SK-N-SH (cell line): ENCODE results near the gene TSGA10IP. TPM values are rescaled to one million over a fixed set of nuclear protein-coding genes. Genes with fewer than 3 reads are reported as not detected.

Experiments used
- CTCF ChIA-PET: fragments of 300-600, 350-600 bp; formaldehyde crosslinking; extraction: SDS; loops from one replicate; lab custom pipeline; 2021; lab: Yijun Ruan, JAX
- POLR2A ChIA-PET: fragments of 350-600 bp; sonication (Branson Sonifier 250); formaldehyde crosslinking; extraction: SDS; loops from one replicate; lab custom pipeline; 2020; ENCODE audit warnings: antibody characterized with exemption, inconsistent platforms; lab: Yijun Ruan, JAX
- DNase-seq: peaks from one replicate; pipeline ENCODE4 v3.0.0; 2012
- H2AFZ ChIP-seq: fragments of 200-600 bp; sonication (generic); 2 replicates; pipeline ENCODE4 v1.8.1; 2016; ENCODE audit warnings: antibody characterized with exemption, mild to moderate bottlenecking, low read depth
- H3F3A ChIP-seq: fragments of 200-600 bp; sonication (generic); replicated peaks from 2 replicates; pipeline ENCODE3; 2016; ENCODE audit warnings: antibody characterized with exemption, mild to moderate bottlenecking; ENCODE audit not compliant: insufficient read depth
- H3K27ac ChIP-seq, 2 experiments: fragments of 200-500 bp in 1 of 2; fragments of 200-600 bp in 1 of 2; sonication (Bioruptor generic) in 1 of 2; sonication (generic), shearing (Covaris generic) in 1 of 2; 2 replicates each; pipeline versions ENCODE4 v1.5.1 to v1.6.1; 2014 to 2016; ENCODE audit warnings: low read depth in 2 of 2, inconsistent platforms in 1 of 2, low read length in 1 of 2, mild to moderate bottlenecking in 1 of 2, mixed read lengths in 1 of 2
- H3K27me3 ChIP-seq: fragments of 200-600 bp; sonication (generic), shearing (Covaris generic); 2 replicates; pipeline ENCODE4 v1.6.1; 2016; ENCODE audit warnings: mixed run types; ENCODE audit not compliant: insufficient read depth
- H3K36me3 ChIP-seq, 2 experiments: fragments of 200-500 bp in 1 of 2; fragments of 200-600 bp in 1 of 2; sonication (Bioruptor generic) in 1 of 2; sonication (generic) in 1 of 2; replicated peaks in 1 of 2; 2 replicates each; pipeline versions ENCODE3 to v1.5.1; 2014 to 2016; ENCODE audit warnings: low read length in 1 of 2, mild to moderate bottlenecking in 1 of 2; ENCODE audit not compliant: insufficient read depth in 2 of 2, control insufficient read depth in 1 of 2
- H3K4me1 ChIP-seq, 2 experiments: fragments of 200-500 bp in 1 of 2; fragments of 200-600 bp in 1 of 2; sonication (Bioruptor generic) in 1 of 2; sonication (generic), shearing (Covaris generic) in 1 of 2; 2 replicates each; pipeline versions ENCODE4 v1.5.1 to v1.6.1; 2014 to 2016; ENCODE audit warnings: low read depth in 1 of 2, low read length in 1 of 2, mixed run types in 1 of 2; ENCODE audit not compliant: insufficient read depth in 2 of 2, control insufficient read depth in 1 of 2
- H3K4me2 ChIP-seq: fragments of 200-600 bp; sonication (generic), shearing (Covaris generic); 2 replicates; pipeline ENCODE4 v1.6.1; 2017; ENCODE audit warnings: mixed run types
- H3K4me3 ChIP-seq, 2 experiments: fragments of 200-500 bp in 1 of 2; fragments of 200-600 bp in 1 of 2; sonication (Bioruptor generic) in 1 of 2; sonication (generic), shearing (Covaris generic) in 1 of 2; 2 replicates each; pipeline versions ENCODE4 v1.5.1 to v1.8.1; 2014 to 2016; ENCODE audit warnings: low read depth in 2 of 2, inconsistent platforms in 1 of 2, low read length in 1 of 2, mild to moderate bottlenecking in 1 of 2, mixed read lengths in 1 of 2, moderate library complexity in 1 of 2
- H3K79me2 ChIP-seq: fragments of 200-600 bp; sonication (generic); 2 replicates; pipeline ENCODE4 v1.8.1; 2017; ENCODE audit warnings: mild to moderate bottlenecking; ENCODE audit not compliant: insufficient read depth
- H3K9ac ChIP-seq: fragments of 200-600 bp; sonication (generic); 2 replicates; pipeline ENCODE4 v1.6.1; 2017; ENCODE audit warnings: mixed run types
- H3K9me2 ChIP-seq: fragments of 200-600 bp; sonication (generic); 2 replicates; pipeline ENCODE4 v1.6.1; 2017; ENCODE audit warnings: mixed run types
- H3K9me3 ChIP-seq: fragments of 200-600 bp; sonication (generic); 2 replicates; pipeline ENCODE4 v1.6.1; 2017; ENCODE audit warnings: mixed run types, mild to moderate bottlenecking, moderate library complexity
- H4K20me1 ChIP-seq: fragments of 200-600 bp; sonication (generic); 2 replicates; pipeline ENCODE4 v1.6.1; 2017; ENCODE audit warnings: mild to moderate bottlenecking, mixed run types; ENCODE audit not compliant: insufficient read depth
- ELF1 ChIP-seq: IDR thresholded peaks from 2 replicates; pipeline ENCODE4 v1.4.0; 2012
- GABPA ChIP-seq: IDR thresholded peaks from 2 replicates; pipeline ENCODE4 v1.4.0; 2012; ENCODE audit warnings: low read depth, mild to moderate bottlenecking
- GATA2 ChIP-seq: sonication (generic); formaldehyde crosslinking; IDR thresholded peaks from 2 replicates; pipeline ENCODE4 v1.5.0; 2020; ENCODE audit warnings: mild to moderate bottlenecking, missing genetic modification reagents
- JUND ChIP-seq: IDR thresholded peaks from 2 replicates; pipeline ENCODE4 v1.4.0; 2012
- MEF2A ChIP-seq: IDR thresholded peaks from 2 replicates; pipeline ENCODE4 v1.4.0; 2012; ENCODE audit warnings: low read depth, borderline replicate concordance
- MXI1 ChIP-seq: IDR thresholded peaks from 2 replicates; pipeline ENCODE4 v1.6.1; 2012; ENCODE audit warnings: mild to moderate bottlenecking, low read depth, low read length, improper control_type of control experiment
- NFIC ChIP-seq: IDR thresholded peaks from 2 replicates; pipeline ENCODE4 v1.4.0; 2012; ENCODE audit warnings: borderline replicate concordance
- NRF1 ChIP-seq: IDR thresholded peaks from 2 replicates; pipeline ENCODE4 v1.6.1; 2012; ENCODE audit warnings: low read depth, mild to moderate bottlenecking, low read length
- RCOR1 ChIP-seq: fragments of 150-350 bp; IDR thresholded peaks from 2 replicates; pipeline ENCODE4 v1.6.1; 2017; ENCODE audit warnings: antibody characterized with exemption, low read length
- RFX5 ChIP-seq: IDR thresholded peaks from 2 replicates; pipeline ENCODE4 v1.6.1; 2012; ENCODE audit warnings: mild to moderate bottlenecking, improper control_type of control experiment, low read length
- TCF12 ChIP-seq: IDR thresholded peaks from 2 replicates; pipeline ENCODE4 v1.4.0; 2012
- WGBS: methylation state at CpG from one replicate; pipeline ENCODE4 v1.1.6; 2017; ENCODE audit warnings: low lambda C conversion rate; 5-methylcytosine and 5-hydroxymethylcytosine counted together
- polyA plus RNA-seq, 3 experiments: library from polyadenylated mRNA; depleted of rRNA; stranded (reverse); fragments of >200 nt; gene quantifications; 2 replicates each; pipeline ENCODE4 v1.2.3, GENCODE V29; 2012
- TF ChIP-seq, protein P1 (sequence below): fragments of 200-600 bp; sonication (generic); IDR thresholded peaks from 2 replicates; pipeline ENCODE4 v1.6.1; 2017; ENCODE audit warnings: antibody characterized with exemption, mild to moderate bottlenecking, moderate library complexity
- TF ChIP-seq, protein P2 (sequence below): IDR thresholded peaks from 2 replicates; pipeline ENCODE4 v1.6.1; 2012; ENCODE audit warnings: mild to moderate bottlenecking, low read depth, low read length, moderate library complexity
- TF ChIP-seq, protein P3 (sequence below): IDR thresholded peaks from 2 replicates; pipeline ENCODE4 v1.4.0; 2012; ENCODE audit warnings: low read depth

TSGA10IP gene
- polyA plus RNA-seq, 1 of the 3 experiments (the other 2 are of a cell fraction) = not detected

DNA sequence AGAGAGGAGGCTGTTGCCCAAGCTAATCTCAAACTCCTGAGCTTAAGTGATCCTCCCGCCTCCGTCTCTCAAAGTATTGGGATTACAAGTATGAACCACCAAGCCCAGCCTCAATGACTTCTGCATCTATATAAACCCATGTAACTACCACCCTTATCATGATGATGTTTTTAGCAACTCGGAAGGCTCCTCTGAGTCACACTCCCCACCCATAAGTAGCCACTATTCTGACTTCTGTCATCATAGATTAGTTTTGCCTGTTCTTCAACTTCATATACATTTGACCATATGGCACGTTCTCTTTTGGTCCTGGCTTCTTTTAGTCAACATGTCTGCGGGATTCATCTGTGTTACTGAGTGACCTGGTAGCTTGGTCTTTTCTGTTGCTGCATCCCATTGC, 38.7 kb upstream of the TSGA10IP start:
- POLR2A ChIA-PET = no interaction called here

More for the DNA sequence above, 38.7 kb upstream of the TSGA10IP start:
- no peak overlapping the region for H3K4me2 ChIP-seq
- CTCF ChIA-PET = interaction anchor here (1.1 to 2.5 kb wide), 4 partner anchors 10 to 82 kb away, joined by 3 to 16 read pairs (median 9); partner anchors contain the start of gene FIBP
- peaks cover under 1 to 26% of the 10 kb centered on the region in 2 experiments; a peak in 3 of 4 replicates for H3K4me1 ChIP-seq
- 0 out of 2 replicates have a peak overlapping the region, but pooled peaks have one; percentile 20 for H2AFZ ChIP-seq
- H3K27ac ChIP-seq = no peak overlapping the region
- no peak for DNase-seq
- H3K9me3 ChIP-seq = no peaks in the 10 kb centered on the region
- H3K9ac ChIP-seq = no peak overlapping the region
- peaks cover 27% of the 10 kb centered on the region for H3K79me2 ChIP-seq
- no peaks in the 10 kb centered on the region for H3K36me3 ChIP-seq
- TF ChIP-seq RCOR1 (no peak), GABPA (no peak), MXI1 (no peak), RFX5 (no peak), JUND (no peak), NFIC (no peak), TCF12 (no peak), GATA2 (CRISPR knock-in tag) (no peak), MEF2A (no peak), NRF1 (no peak), ELF1 (no peak)
- TF ChIP-seq, protein P1, sequence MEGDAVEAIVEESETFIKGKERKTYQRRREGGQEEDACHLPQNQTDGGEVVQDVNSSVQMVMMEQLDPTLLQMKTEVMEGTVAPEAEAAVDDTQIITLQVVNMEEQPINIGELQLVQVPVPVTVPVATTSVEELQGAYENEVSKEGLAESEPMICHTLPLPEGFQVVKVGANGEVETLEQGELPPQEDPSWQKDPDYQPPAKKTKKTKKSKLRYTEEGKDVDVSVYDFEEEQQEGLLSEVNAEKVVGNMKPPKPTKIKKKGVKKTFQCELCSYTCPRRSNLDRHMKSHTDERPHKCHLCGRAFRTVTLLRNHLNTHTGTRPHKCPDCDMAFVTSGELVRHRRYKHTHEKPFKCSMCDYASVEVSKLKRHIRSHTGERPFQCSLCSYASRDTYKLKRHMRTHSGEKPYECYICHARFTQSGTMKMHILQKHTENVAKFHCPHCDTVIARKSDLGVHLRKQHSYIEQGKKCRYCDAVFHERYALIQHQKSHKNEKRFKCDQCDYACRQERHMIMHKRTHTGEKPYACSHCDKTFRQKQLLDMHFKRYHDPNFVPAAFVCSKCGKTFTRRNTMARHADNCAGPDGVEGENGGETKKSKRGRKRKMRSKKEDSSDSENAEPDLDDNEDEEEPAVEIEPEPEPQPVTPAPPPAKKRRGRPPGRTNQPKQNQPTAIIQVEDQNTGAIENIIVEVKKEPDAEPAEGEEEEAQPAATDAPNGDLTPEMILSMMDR = no peak
- TF ChIP-seq, protein P2, sequence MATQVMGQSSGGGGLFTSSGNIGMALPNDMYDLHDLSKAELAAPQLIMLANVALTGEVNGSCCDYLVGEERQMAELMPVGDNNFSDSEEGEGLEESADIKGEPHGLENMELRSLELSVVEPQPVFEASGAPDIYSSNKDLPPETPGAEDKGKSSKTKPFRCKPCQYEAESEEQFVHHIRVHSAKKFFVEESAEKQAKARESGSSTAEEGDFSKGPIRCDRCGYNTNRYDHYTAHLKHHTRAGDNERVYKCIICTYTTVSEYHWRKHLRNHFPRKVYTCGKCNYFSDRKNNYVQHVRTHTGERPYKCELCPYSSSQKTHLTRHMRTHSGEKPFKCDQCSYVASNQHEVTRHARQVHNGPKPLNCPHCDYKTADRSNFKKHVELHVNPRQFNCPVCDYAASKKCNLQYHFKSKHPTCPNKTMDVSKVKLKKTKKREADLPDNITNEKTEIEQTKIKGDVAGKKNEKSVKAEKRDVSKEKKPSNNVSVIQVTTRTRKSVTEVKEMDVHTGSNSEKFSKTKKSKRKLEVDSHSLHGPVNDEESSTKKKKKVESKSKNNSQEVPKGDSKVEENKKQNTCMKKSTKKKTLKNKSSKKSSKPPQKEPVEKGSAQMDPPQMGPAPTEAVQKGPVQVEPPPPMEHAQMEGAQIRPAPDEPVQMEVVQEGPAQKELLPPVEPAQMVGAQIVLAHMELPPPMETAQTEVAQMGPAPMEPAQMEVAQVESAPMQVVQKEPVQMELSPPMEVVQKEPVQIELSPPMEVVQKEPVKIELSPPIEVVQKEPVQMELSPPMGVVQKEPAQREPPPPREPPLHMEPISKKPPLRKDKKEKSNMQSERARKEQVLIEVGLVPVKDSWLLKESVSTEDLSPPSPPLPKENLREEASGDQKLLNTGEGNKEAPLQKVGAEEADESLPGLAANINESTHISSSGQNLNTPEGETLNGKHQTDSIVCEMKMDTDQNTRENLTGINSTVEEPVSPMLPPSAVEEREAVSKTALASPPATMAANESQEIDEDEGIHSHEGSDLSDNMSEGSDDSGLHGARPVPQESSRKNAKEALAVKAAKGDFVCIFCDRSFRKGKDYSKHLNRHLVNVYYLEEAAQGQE = no peak
- TF ChIP-seq, protein P3, sequence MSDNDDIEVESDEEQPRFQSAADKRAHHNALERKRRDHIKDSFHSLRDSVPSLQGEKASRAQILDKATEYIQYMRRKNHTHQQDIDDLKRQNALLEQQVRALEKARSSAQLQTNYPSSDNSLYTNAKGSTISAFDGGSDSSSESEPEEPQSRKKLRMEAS = no peak
- H3K9me2 ChIP-seq = no peaks in the 10 kb centered on the region
- no peaks in the 10 kb centered on the region for H4K20me1 ChIP-seq
- no peak overlapping the region for H3K4me3 ChIP-seq
- 85% methylated on average over 5 of the region's 5 CpGs for WGBS
- H3K27me3 ChIP-seq = no peaks in the 10 kb centered on the region
- H3F3A ChIP-seq = peaks cover 48% of the 10 kb centered on the region
